Gastrocnemius medialis (tissue), 4 donors: Measurements from ENCODE around the gene VCAM1. TPM values are rescaled to one million over a fixed set of nuclear protein-coding genes. Genes with fewer than 3 reads are reported as not detected.

Source experiments
- ATAC-seq, 2 donors: fragments of 150-250 bp; one replicate each; pipeline ENCODE4 v1.9.1; 2016
- DNase-seq, 2 donors: peaks; one replicate each; pipeline ENCODE4 v3.0.0-alpha.2; 2019
- H3K27ac ChIP-seq, 4 donors: fragments of 200-600 bp; sonication (generic); 1 replicate in 1 of 4; 2 replicates in 3 of 4; pipeline ENCODE4 v1.5.1; 2016 to 2018; ENCODE audit warnings: mild to moderate bottlenecking in 2 of 4, moderate library complexity in 1 of 4
- H3K27me3 ChIP-seq, 3 donors: fragments of 200-600 bp; sonication (generic) in 2 of 3; 1 replicate in 1 of 3; 2 replicates in 2 of 3; pipeline versions ENCODE4 v1.5.1 to v1.6.0; 2016 to 2019; ENCODE audit warnings: mild to moderate bottlenecking in 1 of 3, moderate library complexity in 1 of 3
- H3K36me3 ChIP-seq, 2 donors: fragments of 200-600 bp; sonication (generic) in 1 of 2; one replicate each; pipeline ENCODE4 v1.5.1; 2017 to 2018
- H3K4me1 ChIP-seq, 2 donors: fragments of 200-600 bp; sonication (generic) in 1 of 2; one replicate each; pipeline ENCODE4 v1.5.1; 2016 to 2017; ENCODE audit warnings: mild to moderate bottlenecking in 2 of 2
- H3K4me3 ChIP-seq, 4 donors: fragments of 200-600 bp; sonication (generic) in 3 of 4; 1 replicate in 1 of 4; 2 replicates in 3 of 4; pipeline ENCODE4 v1.5.1; 2016 to 2019; ENCODE audit warnings: mild to moderate bottlenecking in 2 of 4
- H3K9me3 ChIP-seq, 3 donors: fragments of 200-600 bp; sonication (generic) in 2 of 3; 1 replicate in 1 of 3; 2 replicates in 2 of 3; pipeline ENCODE4 v1.5.1; 2016 to 2019
- POLR2A ChIP-seq, 2 donors: fragments of 450-650 bp; IDR thresholded peaks; one replicate each; pipeline ENCODE4 v1.6.1; 2017; ENCODE audit warnings: antibody characterized with exemption in 2 of 2, mild to moderate bottlenecking in 2 of 2, moderate library complexity in 2 of 2
- in situ Hi-C, 4 donors: fragments of 200-750 bp; cut with MboI; loops; one replicate each; pipeline versions ENCODE4 v1.15.0 to v1.8.0; 2017; ENCODE audit warnings: low sequenced_read_pairs in 4 of 4
- intact Hi-C: fragments of 100-400 bp; cut with DNase I; formaldehyde crosslinking; loops from one replicate; pipeline ENCODE4 v1.15.1; 2023; ENCODE audit warnings: low total_unique reads
- total RNA-seq, 4 donors: library from RNA; depleted of rRNA; stranded (reverse); fragments of >200 nt; gene quantifications; one replicate each; pipeline versions ENCODE4 v1.1.0 to v1.2.3, GENCODE V29; 2016
- TF ChIP-seq, protein P1 (sequence below), 5 experiments: fragments of 450-650 bp in 3 of 5; fragments of 200-600 bp in 2 of 5; sonication (generic) in 2 of 5; IDR thresholded peaks in 4 of 5; conservative IDR thresholded peaks in 1 of 5; 1 replicate in 4 of 5; 2 replicates in 1 of 5; pipeline ENCODE4 v1.5.1; 2016 to 2019; ENCODE audit warnings: antibody characterized with exemption in 5 of 5, mild to moderate bottlenecking in 3 of 5, moderate library complexity in 3 of 5

Gene VCAM1
- total RNA-seq, 4 donors from 2014 or later: 0.72 to 2.4 (median 1.4) TPM

- no peaks in the 10 kb centered on the region for H3K36me3 ChIP-seq
- no peaks in the 10 kb centered on the region for H3K9me3 ChIP-seq
- DNase-seq (no peak), ATAC-seq (no peak)
- TF ChIP-seq, protein P1, sequence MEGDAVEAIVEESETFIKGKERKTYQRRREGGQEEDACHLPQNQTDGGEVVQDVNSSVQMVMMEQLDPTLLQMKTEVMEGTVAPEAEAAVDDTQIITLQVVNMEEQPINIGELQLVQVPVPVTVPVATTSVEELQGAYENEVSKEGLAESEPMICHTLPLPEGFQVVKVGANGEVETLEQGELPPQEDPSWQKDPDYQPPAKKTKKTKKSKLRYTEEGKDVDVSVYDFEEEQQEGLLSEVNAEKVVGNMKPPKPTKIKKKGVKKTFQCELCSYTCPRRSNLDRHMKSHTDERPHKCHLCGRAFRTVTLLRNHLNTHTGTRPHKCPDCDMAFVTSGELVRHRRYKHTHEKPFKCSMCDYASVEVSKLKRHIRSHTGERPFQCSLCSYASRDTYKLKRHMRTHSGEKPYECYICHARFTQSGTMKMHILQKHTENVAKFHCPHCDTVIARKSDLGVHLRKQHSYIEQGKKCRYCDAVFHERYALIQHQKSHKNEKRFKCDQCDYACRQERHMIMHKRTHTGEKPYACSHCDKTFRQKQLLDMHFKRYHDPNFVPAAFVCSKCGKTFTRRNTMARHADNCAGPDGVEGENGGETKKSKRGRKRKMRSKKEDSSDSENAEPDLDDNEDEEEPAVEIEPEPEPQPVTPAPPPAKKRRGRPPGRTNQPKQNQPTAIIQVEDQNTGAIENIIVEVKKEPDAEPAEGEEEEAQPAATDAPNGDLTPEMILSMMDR (IDR thresholded peaks at IDR 0.05 in 4 of 5, conservative IDR thresholded peaks at IDR 0.05 in 1 of 5): no peak
- TF ChIP-seq POLR2A (IDR thresholded peaks at IDR 0.05): no peak
- intact Hi-C loops (no loop called here), in situ Hi-C loops (no loop called here)
- H3K4me1 ChIP-seq: peaks cover 0 to 6% of the 10 kb centered on the region in 2 donors
- H3K27me3 ChIP-seq: no peaks in the 10 kb centered on the region
- H3K4me3 ChIP-seq: no peak overlapping the region
- H3K27ac ChIP-seq: no peak overlapping the region
Measured at GRCh38 chr1:100724281-100724680, 4.7 kb downstream of the VCAM1 start.

GRCh38 chr1:100730130-100730529 is 10.6 kb downstream of the VCAM1 start:
- Histone ChIP-seq H3K4me1 (peaks cover 0 to 1% of the 10 kb centered on the region in 2 donors), H3K4me3 (no peak overlapping the region), H3K27me3 (no peaks in the 10 kb centered on the region), H3K9me3 (no peaks in the 10 kb centered on the region), H3K36me3 (no peaks in the 10 kb centered on the region), H3K27ac (no peak overlapping the region)
- ATAC-seq: no peak
- intact Hi-C loops (no loop called here), in situ Hi-C loops (no loop called here)
- DNase-seq: no peak
- TF ChIP-seq, protein P1 (IDR thresholded peaks at IDR 0.05 in 4 of 5, conservative IDR thresholded peaks at IDR 0.05 in 1 of 5): no peak
- TF ChIP-seq POLR2A (IDR thresholded peaks at IDR 0.05): no peak

GRCh38 chr1:100731309-100731708 is 11.8 kb downstream of the VCAM1 start:
- in situ Hi-C loops: no loop called here
- Histone ChIP-seq H3K4me3 (no peak overlapping the region), H3K36me3 (no peaks in the 10 kb centered on the region), H3K4me1 (peaks cover under 1 to 4% of the 10 kb centered on the region in 2 donors), H3K9me3 (no peaks in the 10 kb centered on the region), H3K27ac (no peak overlapping the region), H3K27me3 (no peaks in the 10 kb centered on the region)
- no peak for ATAC-seq
- no peak for DNase-seq
- intact Hi-C loops: no loop called here
- TF ChIP-seq, protein P1 (IDR thresholded peaks at IDR 0.05 in 4 of 5, conservative IDR thresholded peaks at IDR 0.05 in 1 of 5): no peak
- no peak for TF ChIP-seq POLR2A (IDR thresholded peaks at IDR 0.05)

DNA sequence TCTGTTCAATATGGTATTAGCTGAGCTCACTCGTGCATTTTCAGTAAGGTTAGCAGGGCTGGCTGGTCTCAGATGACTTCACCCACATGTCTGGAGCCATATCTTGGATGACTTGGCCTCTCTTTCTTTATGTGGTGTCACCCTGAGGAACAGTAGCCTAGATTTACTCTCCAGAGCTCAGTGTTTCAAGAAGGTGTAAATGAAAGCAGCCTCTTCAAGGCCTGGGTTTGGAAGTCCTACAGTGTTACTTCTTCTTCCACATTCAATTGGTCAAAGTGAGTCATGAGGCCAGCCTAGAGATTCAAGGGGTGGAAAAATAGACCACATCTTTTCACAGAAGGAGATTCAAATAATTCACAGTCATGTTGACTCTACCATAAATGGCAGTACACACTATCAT is 12.2 kb downstream of the VCAM1 start:
- Histone ChIP-seq H3K36me3 (no peaks in the 10 kb centered on the region), H3K4me3 (no peak overlapping the region), H3K27me3 (no peaks in the 10 kb centered on the region), H3K4me1 (peaks cover 4 to 5% of the 10 kb centered on the region in 2 donors), H3K27ac (no peak overlapping the region), H3K9me3 (no peaks in the 10 kb centered on the region)
- TF ChIP-seq POLR2A (IDR thresholded peaks at IDR 0.05): no peak
- TF ChIP-seq, protein P1 (IDR thresholded peaks at IDR 0.05 in 4 of 5, conservative IDR thresholded peaks at IDR 0.05 in 1 of 5): no peak
- in situ Hi-C loops (no loop called here), intact Hi-C loops (no loop called here)
- DNase-seq (no peak), ATAC-seq (no peak)

DNA sequence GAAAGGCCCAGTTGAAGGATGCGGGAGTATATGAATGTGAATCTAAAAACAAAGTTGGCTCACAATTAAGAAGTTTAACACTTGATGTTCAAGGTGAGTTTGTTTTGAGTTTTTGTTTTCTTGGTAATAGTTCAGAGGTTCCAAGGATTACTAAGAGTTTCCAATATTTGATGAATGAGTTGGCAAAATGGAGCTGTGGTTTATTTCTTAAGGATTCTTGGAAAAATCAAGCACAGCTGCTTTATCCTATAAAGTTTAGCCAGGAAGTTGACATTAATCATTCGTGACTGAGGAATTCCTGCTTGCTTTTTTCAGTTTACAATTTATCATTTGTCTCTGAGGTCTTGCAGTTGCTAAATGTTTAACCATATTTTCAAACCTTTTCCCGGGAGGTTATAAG is 15.1 kb downstream of the VCAM1 start:
- intact Hi-C loops: no loop called here
- Histone ChIP-seq H3K27ac (no peak overlapping the region), H3K27me3 (no peaks in the 10 kb centered on the region), H3K4me3 (no peak overlapping the region), H3K9me3 (no peaks in the 10 kb centered on the region), H3K4me1 (peaks cover 4 to 5% of the 10 kb centered on the region in 2 donors), H3K36me3 (no peaks in the 10 kb centered on the region)
- ATAC-seq: no peak
- DNase-seq: no peak
- TF ChIP-seq POLR2A (IDR thresholded peaks at IDR 0.05): no peak
- TF ChIP-seq, protein P1 (IDR thresholded peaks at IDR 0.05 in 4 of 5, conservative IDR thresholded peaks at IDR 0.05 in 1 of 5): no peak
- in situ Hi-C loops: no loop called here
